Right lobe of liver (tissue), 4 donors: ENCODE data around the gene CACNB3.

Experiments used
- CTCF ChIP-seq, 4 donors: fragments of 200-600 bp in 3 of 4; fragments of 450-650 bp in 1 of 4; IDR thresholded peaks; one replicate each; pipeline versions ENCODE4 v1.5.1 to v1.8.0; 2016 to 2022; ENCODE audit warnings: antibody characterized with exemption in 4 of 4, mild to moderate bottlenecking in 2 of 4
- POLR2A ChIP-seq: fragments of 450-650 bp; IDR thresholded peaks from one replicate; pipeline ENCODE4 v1.6.1; 2017; ENCODE audit warnings: antibody characterized with exemption, mild to moderate bottlenecking
- donor health status: DM: no; HTN: no; CAD: no.
- donor health status: DM: no; HTN: no; CAD: no.
- donor health status: DM: no; HTN: yes; CAD: no.

GRCh38 chr12:48831257-48831656, 13.0 kb downstream of the CACNB3 start:
- no peak for TF ChIP-seq CTCF (IDR thresholded peaks at IDR 0.05)
- no peak for TF ChIP-seq POLR2A
